Stimulated activated CD4-positive, alpha-beta T cell treated with anti-CD3 and anti-CD28 coated beads, TNF-alpha, amount 100 ng/mL, for 4 hours (primary cell): ENCODE measurements around the gene USF1.
"Not testable (repeated sequence)": the region's sequence is repeated elsewhere in the genome, so short reads cannot be mapped to it uniquely, and the experiment has no call there.

Experiments used
- DNase-seq, 3 experiments: peaks; one replicate each; pipeline ENCODE4 v3.0.0-alpha.2; 2020; ENCODE audit warnings: low read depth in 3 of 3

Gene USF1

GRCh38 chr1:161048949-161049722 is 3.4 kb upstream of the USF1 start:
- DNase-seq = no peak

GRCh38 chr1:161047436-161048420 is 2.0 kb upstream of the USF1 start:
- DNase-seq = no peak

GRCh38 chr1:161046605-161047228 is 940 bp upstream of the USF1 start:
- DNase-seq = no peak

- peak in 1 of 3 experiments; percentile 22 for DNase-seq
Measured at GRCh38 chr1:161044908-161045735, 655 bp downstream of the USF1 start.

- no peak for DNase-seq
Measured at GRCh38 chr1:161044535-161044907, 1.3 kb downstream of the USF1 start.

GRCh38 chr1:161039546-161039945 is 6.2 kb downstream of the USF1 start:
- DNase-seq = no peak

- DNase-seq = no peak
Measured at GRCh38 chr1:161039154-161039545, 6.6 kb downstream of the USF1 start.

GRCh38 chr1:161038523-161039153 is 7.1 kb downstream of the USF1 start, which contains the start of gene TSTD1:
Gene TSTD1, minus strand, starts transcription at chr1:161038964. Its CDS starts 75 bp downstream, at chr1:161038889.
- DNase-seq = peak; percentile 73 to 80 (median 77)

GRCh38 chr1:161037661-161038522 is 7.9 kb downstream of the USF1 start:
- no peak for DNase-seq

GRCh38 chr1:161033751-161034150 is 12.0 kb downstream of the USF1 start:
- no peak for DNase-seq

GRCh38 chr1:161032409-161032808 is 13.4 kb downstream of the USF1 start:
- no peak for DNase-seq

- no peak for DNase-seq
Measured at GRCh38 chr1:161031874-161032273, 13.9 kb downstream of the USF1 start.

- DNase-seq = not testable (repeated sequence)
Measured at GRCh38 chr1:161029466-161029865, 16.3 kb downstream of the USF1 start.

- not testable (repeated sequence) for DNase-seq
Measured at GRCh38 chr1:161026954-161027353, 18.8 kb downstream of the USF1 start.

GRCh38 chr1:161022432-161022831 is 23.3 kb downstream of the USF1 start:
- not testable (repeated sequence) for DNase-seq

- no peak for DNase-seq
Measured at GRCh38 chr1:161021970-161022353, 23.8 kb downstream of the USF1 start.

- DNase-seq = peak; percentile 66 to 81 (median 80)
Measured at GRCh38 chr1:161021165-161021969, 24.4 kb downstream of the USF1 start.

- no peak for DNase-seq
Measured at GRCh38 chr1:161020509-161021164, 25.1 kb downstream of the USF1 start, which contains the start of gene F11R. Gene F11R, minus strand, starts transcription at chr1:161021152. Its CDS starts 79 bp downstream, at chr1:161021073.
